Bronchial epithelial cell (primary cell): ENCODE data around the gene MYO10. TPM values are rescaled to one million over a fixed set of nuclear protein-coding genes. Genes with fewer than 3 reads are reported as not detected.

Source experiments
- DNase-seq: peaks from one replicate; pipeline ENCODE4 v3.0.0-alpha.2; 2010; ENCODE audit warnings: low read depth
- FAIRE-seq: peaks from 2 replicates; lab custom pipeline; 2011; peaks lifted over from hg19 to GRCh38; lab: Jason Lieb, UNC
- H3K27me3 ChIP-seq: 2 replicates; pipeline ENCODE4 v1.5.1; 2011; ENCODE audit warnings: low read length; ENCODE audit not compliant: control insufficient read depth, insufficient read depth
- H3K36me3 ChIP-seq: 2 replicates; pipeline ENCODE4 v1.5.1; 2011; ENCODE audit warnings: low read length; ENCODE audit not compliant: control insufficient read depth, insufficient read depth
- H3K4me3 ChIP-seq: 2 replicates; pipeline ENCODE4 v1.5.1; 2011; ENCODE audit warnings: mild to moderate bottlenecking, low read depth, low read length, control low read depth
- total RNA-seq: library from RNA; depleted of rRNA; stranded (reverse); fragments of >200 nt; gene quantifications from 2 replicates; pipeline ENCODE4 v1.2.1, GENCODE V29; 2014
- TF ChIP-seq, protein P1 (sequence below): IDR thresholded peaks from 2 replicates; pipeline ENCODE4 v1.5.1; 2011; ENCODE audit warnings: mild to moderate bottlenecking, moderate library complexity, low read length, control low read depth, inconsistent platforms; ENCODE audit not compliant: insufficient read depth, severe bottlenecking

The MYO10 gene
- total RNA-seq, 1 donor from 2014 or later, result 39.5 TPM

GRCh38 chr5:16913187-16914107 lies 22.6 kb downstream of the MYO10 start:
- Histone ChIP-seq H3K4me3 (no peak overlapping the region), H3K27me3 (no peaks in the 10 kb centered on the region), H3K36me3 (no peaks in the 10 kb centered on the region)
- TF ChIP-seq, protein P1, sequence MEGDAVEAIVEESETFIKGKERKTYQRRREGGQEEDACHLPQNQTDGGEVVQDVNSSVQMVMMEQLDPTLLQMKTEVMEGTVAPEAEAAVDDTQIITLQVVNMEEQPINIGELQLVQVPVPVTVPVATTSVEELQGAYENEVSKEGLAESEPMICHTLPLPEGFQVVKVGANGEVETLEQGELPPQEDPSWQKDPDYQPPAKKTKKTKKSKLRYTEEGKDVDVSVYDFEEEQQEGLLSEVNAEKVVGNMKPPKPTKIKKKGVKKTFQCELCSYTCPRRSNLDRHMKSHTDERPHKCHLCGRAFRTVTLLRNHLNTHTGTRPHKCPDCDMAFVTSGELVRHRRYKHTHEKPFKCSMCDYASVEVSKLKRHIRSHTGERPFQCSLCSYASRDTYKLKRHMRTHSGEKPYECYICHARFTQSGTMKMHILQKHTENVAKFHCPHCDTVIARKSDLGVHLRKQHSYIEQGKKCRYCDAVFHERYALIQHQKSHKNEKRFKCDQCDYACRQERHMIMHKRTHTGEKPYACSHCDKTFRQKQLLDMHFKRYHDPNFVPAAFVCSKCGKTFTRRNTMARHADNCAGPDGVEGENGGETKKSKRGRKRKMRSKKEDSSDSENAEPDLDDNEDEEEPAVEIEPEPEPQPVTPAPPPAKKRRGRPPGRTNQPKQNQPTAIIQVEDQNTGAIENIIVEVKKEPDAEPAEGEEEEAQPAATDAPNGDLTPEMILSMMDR, result no peak
- DNase-seq (peak; percentile 92), FAIRE-seq (no peak)

GRCh38 chr5:16912080-16912479 lies 24.0 kb downstream of the MYO10 start:
- TF ChIP-seq, protein P1, result no peak
- Histone ChIP-seq H3K4me3 (no peak overlapping the region), H3K27me3 (no peaks in the 10 kb centered on the region), H3K36me3 (no peaks in the 10 kb centered on the region)
- FAIRE-seq (no peak), DNase-seq (no peak)

DNA sequence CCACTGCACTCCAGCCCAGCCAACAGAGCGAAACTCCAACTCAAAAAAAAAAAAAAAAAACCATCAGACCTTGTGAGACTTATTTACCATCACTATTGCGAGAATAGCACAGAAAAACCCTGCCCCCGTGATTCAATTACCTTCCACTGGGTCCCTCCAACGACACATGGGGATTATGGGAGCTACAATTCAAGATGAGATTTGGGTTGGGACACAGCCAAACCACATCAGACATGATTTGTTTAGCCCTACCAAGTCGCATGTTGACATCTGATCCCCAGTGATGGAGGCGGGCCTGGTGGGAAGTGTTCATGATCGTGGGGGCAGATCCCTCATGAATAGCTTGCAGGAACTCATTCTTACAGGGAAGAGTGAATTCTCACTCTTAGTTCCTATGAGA lies 26.6 kb downstream of the MYO10 start:
- H3K4me3 ChIP-seq, result no peak overlapping the region
- H3K36me3 ChIP-seq, result no peaks in the 10 kb centered on the region
- no peak for FAIRE-seq
- no peaks in the 10 kb centered on the region for H3K27me3 ChIP-seq
- DNase-seq, result no peak
- TF ChIP-seq, protein P1, result no peak

DNA sequence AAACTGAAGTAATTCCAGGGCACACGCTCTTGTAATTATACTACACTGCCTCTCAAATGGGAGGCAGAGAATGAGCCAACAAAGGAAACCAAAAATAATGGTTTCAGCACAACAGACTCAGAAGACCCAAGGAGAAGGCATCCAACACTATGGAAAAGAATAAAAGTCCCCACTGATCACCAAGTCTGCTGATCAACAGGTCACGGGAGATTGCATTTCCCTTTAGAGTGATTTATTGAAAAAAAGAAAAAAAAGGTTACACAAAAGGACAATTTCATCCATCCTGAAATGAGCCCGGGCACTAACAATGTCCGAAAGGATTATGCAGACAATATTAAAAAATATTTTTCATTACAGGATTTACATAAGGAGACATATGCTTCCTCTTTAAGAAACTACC lies 28.8 kb downstream of the MYO10 start:
- H3K4me3 ChIP-seq, result no peak overlapping the region
- no peak for FAIRE-seq
- no peak for DNase-seq

DNA sequence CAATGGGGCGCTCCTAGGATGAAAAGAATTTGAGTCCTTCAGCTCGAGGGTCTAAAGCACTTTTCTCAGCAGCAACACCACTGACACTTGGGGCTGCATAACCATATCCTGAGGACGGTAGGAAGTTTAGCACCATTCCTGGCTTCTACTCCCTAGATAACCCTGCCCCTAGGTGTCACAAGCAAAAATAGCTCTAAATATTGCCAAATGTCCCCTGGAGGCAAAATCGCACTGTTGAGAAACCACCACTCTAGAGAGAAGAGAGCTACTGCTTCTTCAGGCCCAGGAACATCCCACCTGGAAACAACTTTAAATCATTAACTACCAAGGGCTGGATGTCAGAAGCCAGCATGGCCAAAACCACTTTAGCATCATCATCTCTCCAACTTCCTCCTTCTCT lies 29.8 kb downstream of the MYO10 start:
- FAIRE-seq (no peak), DNase-seq (no peak)
- TF ChIP-seq, protein P1, result no peak
- Histone ChIP-seq H3K27me3 (no peaks in the 10 kb centered on the region), H3K36me3 (no peaks in the 10 kb centered on the region), H3K4me3 (no peak overlapping the region)

More for the DNA sequence above, 28.8 kb downstream of the MYO10 start:
- Histone ChIP-seq H3K27me3 (no peaks in the 10 kb centered on the region), H3K36me3 (no peaks in the 10 kb centered on the region)
- TF ChIP-seq, protein P1, result no peak
